ENCODE results near the gene ERBB4. TPM values are rescaled to one million over a fixed set of nuclear protein-coding genes. Genes with fewer than 3 reads are reported as not detected.

The ERBB4 gene
- total and polyA plus RNA-seq, 9 donors: 0.08 to 22.3 (median 1.2) TPM

GRCh38 chr2:211846714-211847113, 691.9 kb downstream of the ERBB4 start:
- no peaks in the 10 kb centered on the region for H3K36me3 ChIP-seq
- no peak overlapping the region for H3K4me3 ChIP-seq
- no peak for DNase-seq
- intact Hi-C loops (cut with DNase I): no loop called here
- H3K27ac ChIP-seq: no peak overlapping the region
- H3K27me3 ChIP-seq: no peaks in the 10 kb centered on the region
- TF ChIP-seq, protein P1, sequence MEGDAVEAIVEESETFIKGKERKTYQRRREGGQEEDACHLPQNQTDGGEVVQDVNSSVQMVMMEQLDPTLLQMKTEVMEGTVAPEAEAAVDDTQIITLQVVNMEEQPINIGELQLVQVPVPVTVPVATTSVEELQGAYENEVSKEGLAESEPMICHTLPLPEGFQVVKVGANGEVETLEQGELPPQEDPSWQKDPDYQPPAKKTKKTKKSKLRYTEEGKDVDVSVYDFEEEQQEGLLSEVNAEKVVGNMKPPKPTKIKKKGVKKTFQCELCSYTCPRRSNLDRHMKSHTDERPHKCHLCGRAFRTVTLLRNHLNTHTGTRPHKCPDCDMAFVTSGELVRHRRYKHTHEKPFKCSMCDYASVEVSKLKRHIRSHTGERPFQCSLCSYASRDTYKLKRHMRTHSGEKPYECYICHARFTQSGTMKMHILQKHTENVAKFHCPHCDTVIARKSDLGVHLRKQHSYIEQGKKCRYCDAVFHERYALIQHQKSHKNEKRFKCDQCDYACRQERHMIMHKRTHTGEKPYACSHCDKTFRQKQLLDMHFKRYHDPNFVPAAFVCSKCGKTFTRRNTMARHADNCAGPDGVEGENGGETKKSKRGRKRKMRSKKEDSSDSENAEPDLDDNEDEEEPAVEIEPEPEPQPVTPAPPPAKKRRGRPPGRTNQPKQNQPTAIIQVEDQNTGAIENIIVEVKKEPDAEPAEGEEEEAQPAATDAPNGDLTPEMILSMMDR (IDR thresholded peaks at IDR 0.05): no peak
- TF ChIP-seq POLR2A (IDR thresholded peaks at IDR 0.05) (no peak), EP300 (IDR thresholded peaks at IDR 0.05) (no peak)
- H3K4me1 ChIP-seq (ENCODE audit: insufficient read depth): no peaks in the 10 kb centered on the region
- H3K9me3 ChIP-seq: no peaks in the 10 kb centered on the region
- 12 to 30% (median 24%) methylated on average over 1 of the region's 1 CpG for WGBS, 3 donors

GRCh38 chr2:211846036-211846400, 692.6 kb downstream of the ERBB4 start:
- Histone ChIP-seq H3K4me3 (no peak overlapping the region), H3K9me3 (no peaks in the 10 kb centered on the region), H3K4me1 (ENCODE audit: insufficient read depth) (no peaks in the 10 kb centered on the region), H3K27me3 (no peaks in the 10 kb centered on the region), H3K36me3 (no peaks in the 10 kb centered on the region), H3K27ac (no peak overlapping the region)
- no peak for TF ChIP-seq POLR2A (IDR thresholded peaks at IDR 0.05)
- TF ChIP-seq, protein P1 (IDR thresholded peaks at IDR 0.05): no peak
- no peak for TF ChIP-seq EP300 (IDR thresholded peaks at IDR 0.05)
- intact Hi-C loops (cut with DNase I): no loop called here
- DNase-seq: no peak

DNA sequence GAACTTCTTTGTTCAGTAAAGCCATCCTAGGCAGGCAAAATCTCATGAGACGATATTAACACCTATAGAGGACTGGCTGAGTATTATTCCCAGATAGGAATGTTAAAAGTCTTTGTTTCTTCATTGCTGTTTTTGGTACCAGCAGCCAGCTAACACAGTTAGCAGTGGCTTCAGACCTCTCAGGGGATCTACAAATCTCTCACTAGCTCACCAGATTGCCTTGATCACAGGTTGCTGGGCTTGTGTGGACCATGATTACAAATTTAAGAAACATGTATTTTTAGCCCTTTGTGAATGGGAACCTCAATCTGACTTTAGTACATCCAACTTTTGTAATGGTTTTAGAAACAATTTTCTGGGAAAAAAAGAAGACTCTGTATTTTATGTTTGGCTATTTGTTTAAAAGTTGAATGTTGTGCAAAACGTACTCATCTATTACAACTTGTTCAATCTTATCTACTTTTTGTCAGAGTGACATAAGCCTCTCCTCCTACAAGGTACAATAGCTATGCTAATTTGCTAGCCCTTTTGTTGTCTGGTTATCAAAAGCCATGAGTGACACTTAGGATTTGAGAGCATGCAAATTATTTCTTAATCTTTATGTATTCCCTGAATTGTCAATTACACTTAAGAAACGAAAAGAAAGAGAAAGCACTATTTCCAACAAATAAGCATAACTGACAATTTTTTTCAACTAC, 693.1 kb downstream of the ERBB4 start:
- WGBS, 3 donors: 54 to 65% (median 56%) methylated on average over 3 of the region's 3 CpGs
- H3K4me3 ChIP-seq: no peak overlapping the region
- DNase-seq: no peak
- H3K4me1 ChIP-seq (ENCODE audit: insufficient read depth): no peaks in the 10 kb centered on the region
- H3K36me3 ChIP-seq: no peaks in the 10 kb centered on the region
- H3K27ac ChIP-seq: no peak overlapping the region
- TF ChIP-seq, protein P1 (IDR thresholded peaks at IDR 0.05): no peak
- TF ChIP-seq EP300 (IDR thresholded peaks at IDR 0.05): no peak
- TF ChIP-seq POLR2A (IDR thresholded peaks at IDR 0.05): no peak
- no peaks in the 10 kb centered on the region for H3K9me3 ChIP-seq
- no peaks in the 10 kb centered on the region for H3K27me3 ChIP-seq
- intact Hi-C loops (cut with DNase I): no loop called here

- Histone ChIP-seq H3K4me3 (no peak overlapping the region), H3K9me3 (no peaks in the 10 kb centered on the region), H3K36me3 (no peaks in the 10 kb centered on the region), H3K27ac (no peak overlapping the region), H3K27me3 (no peaks in the 10 kb centered on the region), H3K4me1 (ENCODE audit: insufficient read depth) (no peaks in the 10 kb centered on the region)
- TF ChIP-seq, protein P1 (IDR thresholded peaks at IDR 0.05): no peak
- TF ChIP-seq POLR2A (IDR thresholded peaks at IDR 0.05): no peak
- 79 to 89% (median 82%) methylated on average over 2 of the region's 2 CpGs for WGBS, 3 donors
- no peak for DNase-seq
- intact Hi-C loops (cut with DNase I): no loop called here
Observed at GRCh38 chr2:211837706-211838105, 700.9 kb downstream of the ERBB4 start.

Measured in ovary (tissue), 9 donors.